22Rv1 (cell line): ENCODE results near the gene OPRL1.

Source experiments
- H3K27ac ChIP-seq: fragments of 450-650 bp; 2 replicates; pipeline ENCODE4 v1.5.1; 2017
- CTCF ChIP-seq: fragments of 450-650 bp; IDR thresholded peaks from 2 replicates; pipeline ENCODE4 v1.5.1; 2017; ENCODE audit warnings: mild to moderate bottlenecking
- ZFX ChIP-seq: fragments of 450-650 bp; IDR thresholded peaks from 2 replicates; pipeline ENCODE4 v1.6.1; 2017; ENCODE audit warnings: antibody characterized with exemption, borderline replicate concordance

The OPRL1 gene

GRCh38 chr20:64110411-64111068, 30.7 kb downstream of the OPRL1 start:
- no peak for TF ChIP-seq CTCF
- H3K27ac ChIP-seq, result no peak overlapping the region

DNA sequence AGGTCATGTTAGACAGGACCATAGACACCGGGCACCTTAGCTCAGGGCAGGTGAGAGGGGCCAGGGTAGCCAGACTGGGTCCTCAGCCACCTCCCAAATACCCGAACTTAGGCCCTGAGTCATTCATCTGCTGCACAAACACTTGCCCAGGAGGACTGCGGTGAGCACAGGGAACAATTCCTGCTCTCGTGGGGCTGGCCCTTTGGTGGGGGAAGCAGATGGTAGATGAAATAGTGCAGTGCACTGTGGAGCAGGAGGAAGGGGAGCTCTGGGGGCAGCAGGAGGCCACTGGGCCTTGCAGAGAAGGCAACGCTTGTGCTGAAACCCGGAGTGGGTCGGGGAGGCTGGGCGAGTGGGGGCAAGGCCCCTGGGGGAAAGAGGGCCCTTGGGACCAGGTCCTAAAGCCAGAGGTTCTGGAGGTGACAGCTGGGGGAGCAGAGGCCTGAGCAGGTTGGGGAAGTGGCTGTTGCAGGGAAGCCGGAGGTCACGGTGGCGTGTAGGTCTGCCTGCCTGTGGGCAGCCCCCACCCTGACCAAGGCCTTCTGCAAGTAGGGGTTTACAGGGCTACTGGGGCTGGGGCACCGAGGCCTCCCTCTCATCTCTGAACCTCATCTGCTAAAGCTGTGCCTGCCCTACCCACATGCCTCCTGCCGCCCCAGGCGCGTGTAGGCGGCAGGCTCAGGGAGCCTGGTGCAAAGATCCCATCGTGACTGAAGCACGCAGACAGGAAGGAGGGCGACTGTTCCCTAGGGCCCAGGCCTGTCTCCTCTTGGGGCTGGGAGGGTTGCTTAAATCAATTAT, 32.2 kb downstream of the OPRL1 start:
- H3K27ac ChIP-seq, result no peak overlapping the region
- TF ChIP-seq CTCF (no peak), ZFX (no peak)

GRCh38 chr20:64112691-64113443, 33.0 kb downstream of the OPRL1 start:
- H3K27ac ChIP-seq, result no peak overlapping the region
- TF ChIP-seq CTCF (no peak), ZFX (no peak)

DNA sequence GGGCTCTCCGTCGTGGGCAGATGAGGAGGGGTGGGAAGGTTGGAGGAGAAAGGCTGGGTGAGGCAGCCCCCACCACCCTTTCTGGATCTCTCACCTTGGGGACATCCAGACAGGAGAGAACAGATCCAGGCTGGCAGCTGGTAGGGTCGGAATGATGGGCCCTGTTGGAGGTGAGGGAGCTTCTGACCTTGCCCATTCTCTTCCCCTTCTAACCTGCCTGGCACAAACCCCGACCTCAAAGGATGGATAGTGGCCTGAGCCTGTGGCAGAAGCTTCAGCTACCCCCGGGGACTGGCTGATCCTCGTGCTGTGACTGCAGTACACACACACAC, 33.5 kb downstream of the OPRL1 start:
- no peak for TF ChIP-seq CTCF
- no peak for TF ChIP-seq ZFX
- no peak overlapping the region for H3K27ac ChIP-seq

DNA sequence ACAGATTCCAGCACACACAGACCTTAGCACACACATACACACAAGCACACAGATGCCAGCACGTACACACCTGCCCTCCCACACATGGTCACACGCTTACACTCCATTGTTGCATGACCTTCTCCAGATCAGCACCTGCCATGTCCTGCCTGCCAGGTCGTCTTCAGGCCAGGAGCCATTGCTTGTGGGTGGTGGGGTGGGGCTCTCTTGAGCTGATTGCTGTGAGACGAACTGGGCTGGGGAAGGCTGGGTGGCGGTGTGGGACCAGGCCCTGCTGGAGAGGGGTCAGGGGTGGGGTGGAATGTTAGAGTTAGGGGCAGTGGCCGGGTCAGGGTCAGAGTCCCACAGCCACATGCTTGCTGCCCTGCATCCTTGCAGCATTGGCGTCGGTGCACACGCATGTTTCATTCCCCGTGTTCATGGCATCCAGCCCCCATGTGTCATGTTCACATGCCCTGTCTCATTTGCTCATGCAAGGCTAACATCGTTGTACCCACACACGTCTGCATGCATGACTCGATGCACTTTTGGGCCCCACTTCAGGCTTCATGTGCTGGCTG, 34.0 kb downstream of the OPRL1 start:
- H3K27ac ChIP-seq, result no peak overlapping the region
- TF ChIP-seq ZFX (no peak), CTCF (no peak)

DNA sequence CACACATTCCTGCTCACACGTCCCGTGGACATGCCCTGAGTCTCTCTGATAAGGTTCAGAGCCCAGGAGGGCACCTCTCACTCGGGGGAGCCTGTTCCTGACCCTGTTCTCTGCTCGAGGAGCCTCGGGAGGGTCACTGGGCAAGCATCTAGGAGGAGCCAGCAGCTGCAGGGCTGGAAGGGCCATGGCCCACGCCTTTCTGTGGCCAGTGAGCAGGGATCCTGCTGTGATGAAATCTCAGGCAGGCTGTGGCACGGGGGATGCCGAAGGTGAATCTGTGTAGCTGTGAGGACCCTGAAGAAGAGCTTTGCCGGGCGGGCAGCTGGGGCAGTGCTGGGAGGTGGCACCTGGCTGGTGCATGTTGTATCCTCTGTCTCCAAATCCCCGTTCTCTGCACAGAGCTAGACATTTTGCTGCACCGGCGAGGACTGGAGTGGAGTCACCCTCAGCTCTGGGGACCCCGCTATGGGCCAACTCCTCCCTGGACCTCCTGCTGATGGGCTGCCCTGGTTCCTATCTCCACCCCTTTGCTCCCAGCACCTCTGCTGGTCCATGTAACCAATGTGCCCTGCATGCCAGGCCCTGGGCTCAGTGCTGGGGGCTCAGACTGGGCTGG, 34.6 kb downstream of the OPRL1 start:
- no peak overlapping the region for H3K27ac ChIP-seq
- TF ChIP-seq CTCF (no peak), ZFX (no peak)
